ENCODE measurements around the gene TAS1R3. TPM values are rescaled to one million over a fixed set of nuclear protein-coding genes. Genes with fewer than 3 reads are reported as not detected.

TAS1R3 gene
- total and polyA plus RNA-seq, 2 donors (not counting 1 experiment from before 2014, with no cell fraction given), result 4.1 to 11.7 TPM

DNA sequence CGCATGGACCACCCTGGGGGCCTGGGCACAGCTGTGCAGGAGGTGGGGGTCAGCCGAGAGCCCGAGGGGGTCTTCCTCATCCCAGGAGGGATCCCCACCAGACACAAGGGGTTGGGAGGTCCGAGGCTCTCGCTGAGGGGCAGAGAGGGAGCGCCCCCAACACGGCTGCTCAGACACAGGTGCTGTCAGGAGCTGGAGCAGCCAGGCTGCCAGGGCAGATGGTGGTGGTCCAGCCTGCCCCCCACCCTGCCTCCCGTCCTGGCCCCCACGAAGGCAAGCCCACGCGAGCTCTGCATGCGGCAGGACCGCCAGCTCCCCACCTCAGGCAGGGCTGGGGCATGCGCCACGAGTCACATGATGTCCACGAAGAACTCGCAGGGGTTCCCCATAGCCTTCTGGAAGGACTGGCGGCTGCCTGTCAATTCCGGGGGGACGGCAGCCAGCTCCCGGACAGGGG, 4.7 kb downstream of the TAS1R3 start:
- Histone ChIP-seq H3K9ac (ENCODE audit: low read length) (no peak overlapping the region), H3K79me2 (ENCODE audit: control insufficient read depth, insufficient read depth, low read length) (no peaks in the 10 kb centered on the region), H3K36me3 (replicated peaks in 1 of 2; ENCODE audit: control extremely low read depth in 1 of 2, control insufficient read depth in 1 of 2, extremely low read depth in 1 of 2, insufficient read depth in 2 of 2, low read length in 1 of 2) (peaks cover 0 to 12% of the 10 kb centered on the region in 2 experiments), H3K27ac (ENCODE audit: low read length in 2 of 2) (no peak overlapping the region), H2AFZ (ENCODE audit: insufficient read depth, low read depth, low read length, poor library complexity, severe bottlenecking) (no peak overlapping the region), H3K4me1 (ENCODE audit: control insufficient read depth in 2 of 2, insufficient read depth in 2 of 2, low read length in 2 of 2) (peaks cover 0 to 8% of the 10 kb centered on the region in 2 donors), H3K4me3 (ENCODE audit: control extremely low read depth in 1 of 5, extremely low read depth in 1 of 5, insufficient read depth in 1 of 5, low read depth in 2 of 5, low read length in 4 of 5) (no peak overlapping the region), H4K20me1 (ENCODE audit: control insufficient read depth, insufficient read depth, low read length, poor library complexity, severe bottlenecking) (no peaks in the 10 kb centered on the region), H3K9me3 (ENCODE audit: control extremely low read depth in 1 of 3, control insufficient read depth in 2 of 3, insufficient read depth in 1 of 3, low read length in 2 of 3) (peaks cover 0 to 7% (median 0%) of the 10 kb centered on the region in 3 donors), H3K4me2 (replicated peaks; ENCODE audit: low read depth, low read length, poor library complexity, severe bottlenecking) (no peak overlapping the region), H3K27me3 (replicated peaks in 1 of 4; ENCODE audit: control extremely low read depth in 1 of 4, control insufficient read depth in 3 of 4, insufficient read depth in 4 of 4, low read length in 3 of 4) (no peaks in the 10 kb centered on the region)
- ChIA-PET POLR2A (no interaction called here), CTCF (no interaction called here)
- Mint-ChIP-seq H3K4me3 (no peak overlapping the region), H3K27me3 (no peaks in the 10 kb centered on the region), H3K9me3 (ENCODE audit: insufficient read depth) (no peaks in the 10 kb centered on the region), H3K4me1 (peaks cover 2% of the 10 kb centered on the region), H3K27ac (no peak overlapping the region)
- ATAC-seq (ENCODE audit: low read depth) (no peak), DNase-seq (no peak)
- TF ChIP-seq EZH2 (IDR thresholded peaks at IDR 0.05; ENCODE audit: borderline replicate concordance, insufficient read depth, low read depth, low read length, poor library complexity, severe bottlenecking), result no peak
- TF ChIP-seq, protein P1, sequence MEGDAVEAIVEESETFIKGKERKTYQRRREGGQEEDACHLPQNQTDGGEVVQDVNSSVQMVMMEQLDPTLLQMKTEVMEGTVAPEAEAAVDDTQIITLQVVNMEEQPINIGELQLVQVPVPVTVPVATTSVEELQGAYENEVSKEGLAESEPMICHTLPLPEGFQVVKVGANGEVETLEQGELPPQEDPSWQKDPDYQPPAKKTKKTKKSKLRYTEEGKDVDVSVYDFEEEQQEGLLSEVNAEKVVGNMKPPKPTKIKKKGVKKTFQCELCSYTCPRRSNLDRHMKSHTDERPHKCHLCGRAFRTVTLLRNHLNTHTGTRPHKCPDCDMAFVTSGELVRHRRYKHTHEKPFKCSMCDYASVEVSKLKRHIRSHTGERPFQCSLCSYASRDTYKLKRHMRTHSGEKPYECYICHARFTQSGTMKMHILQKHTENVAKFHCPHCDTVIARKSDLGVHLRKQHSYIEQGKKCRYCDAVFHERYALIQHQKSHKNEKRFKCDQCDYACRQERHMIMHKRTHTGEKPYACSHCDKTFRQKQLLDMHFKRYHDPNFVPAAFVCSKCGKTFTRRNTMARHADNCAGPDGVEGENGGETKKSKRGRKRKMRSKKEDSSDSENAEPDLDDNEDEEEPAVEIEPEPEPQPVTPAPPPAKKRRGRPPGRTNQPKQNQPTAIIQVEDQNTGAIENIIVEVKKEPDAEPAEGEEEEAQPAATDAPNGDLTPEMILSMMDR (IDR thresholded peaks at IDR 0.05), result no peak
- 93% methylated on average over 19 of the region's 21 CpGs for WGBS (ENCODE audit: insufficient coverage)
- intact Hi-C loops (cut with micrococcal nuclease), result no loop called here

DNA sequence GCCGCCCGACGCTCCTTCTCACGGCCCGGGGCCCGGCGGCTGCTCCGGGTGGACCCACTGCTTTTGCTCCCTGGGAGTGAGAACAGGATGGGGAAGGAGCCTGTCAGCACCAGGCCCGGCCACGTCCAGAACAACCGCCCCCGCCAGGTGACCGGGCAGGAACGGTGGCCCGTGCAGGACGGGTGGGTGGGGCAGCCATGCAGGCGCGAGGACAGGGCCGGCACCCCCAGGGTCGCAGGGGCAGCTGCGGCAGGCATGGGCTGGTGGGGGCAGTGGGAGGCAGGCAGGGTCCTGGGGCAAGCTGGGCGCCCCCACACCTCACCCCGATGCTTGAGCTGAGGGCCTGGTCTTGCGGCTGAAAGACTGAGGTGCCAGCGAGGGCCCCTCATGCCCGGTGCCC, 5.4 kb downstream of the TAS1R3 start:
- CTCF ChIA-PET, result no interaction called here
- H3K27me3 ChIP-seq (replicated peaks in 1 of 4; ENCODE audit: control extremely low read depth in 1 of 4, control insufficient read depth in 3 of 4, insufficient read depth in 4 of 4, low read length in 3 of 4), result no peaks in the 10 kb centered on the region
- ATAC-seq (ENCODE audit: low read depth) (no peak), DNase-seq (no peak)
- H3K36me3 ChIP-seq (replicated peaks in 1 of 2; ENCODE audit: control extremely low read depth in 1 of 2, control insufficient read depth in 1 of 2, extremely low read depth in 1 of 2, insufficient read depth in 2 of 2, low read length in 1 of 2), result peaks cover 0 to 12% of the 10 kb centered on the region in 2 experiments
- no peaks in the 10 kb centered on the region for H3K79me2 ChIP-seq (ENCODE audit: control insufficient read depth, insufficient read depth, low read length)
- peaks cover 0 to 7% (median 0%) of the 10 kb centered on the region in 3 donors for H3K9me3 ChIP-seq (ENCODE audit: control extremely low read depth in 1 of 3, control insufficient read depth in 2 of 3, insufficient read depth in 1 of 3, low read length in 2 of 3)
- H3K27me3 Mint-ChIP-seq, result no peaks in the 10 kb centered on the region
- no peaks in the 10 kb centered on the region for H4K20me1 ChIP-seq (ENCODE audit: control insufficient read depth, insufficient read depth, low read length, poor library complexity, severe bottlenecking)
- POLR2A ChIA-PET, result no interaction called here
- no peak overlapping the region for H3K4me3 Mint-ChIP-seq
- H3K4me3 ChIP-seq (ENCODE audit: control extremely low read depth in 1 of 5, extremely low read depth in 1 of 5, insufficient read depth in 1 of 5, low read depth in 2 of 5, low read length in 4 of 5), result no peak overlapping the region
- H3K27ac ChIP-seq (ENCODE audit: low read length in 2 of 2), result no peak overlapping the region
- H2AFZ ChIP-seq (ENCODE audit: insufficient read depth, low read depth, low read length, poor library complexity, severe bottlenecking), result no peak overlapping the region
- H3K9me3 Mint-ChIP-seq (ENCODE audit: insufficient read depth), result no peaks in the 10 kb centered on the region
- no peak for TF ChIP-seq EZH2 (IDR thresholded peaks at IDR 0.05; ENCODE audit: borderline replicate concordance, insufficient read depth, low read depth, low read length, poor library complexity, severe bottlenecking)
- TF ChIP-seq, protein P1 (IDR thresholded peaks at IDR 0.05), result no peak
- whole genome bisulfite sequencing (ENCODE audit: insufficient coverage), result 96% methylated on average over 25 of the region's 26 CpGs
- H3K4me1 ChIP-seq (ENCODE audit: control insufficient read depth in 2 of 2, insufficient read depth in 2 of 2, low read length in 2 of 2), result peaks cover 0 to 2% of the 10 kb centered on the region in 2 donors
- intact Hi-C loops (cut with micrococcal nuclease), result no loop called here
- H3K4me1 Mint-ChIP-seq, result peaks cover 2% of the 10 kb centered on the region
- no peak overlapping the region for H3K4me2 ChIP-seq (replicated peaks; ENCODE audit: low read depth, low read length, poor library complexity, severe bottlenecking)
- H3K27ac Mint-ChIP-seq, result no peak overlapping the region
- H3K9ac ChIP-seq (ENCODE audit: low read length), result no peak overlapping the region
